ENCODE measurements around the gene CYSRT1.

Gene CYSRT1

DNA sequence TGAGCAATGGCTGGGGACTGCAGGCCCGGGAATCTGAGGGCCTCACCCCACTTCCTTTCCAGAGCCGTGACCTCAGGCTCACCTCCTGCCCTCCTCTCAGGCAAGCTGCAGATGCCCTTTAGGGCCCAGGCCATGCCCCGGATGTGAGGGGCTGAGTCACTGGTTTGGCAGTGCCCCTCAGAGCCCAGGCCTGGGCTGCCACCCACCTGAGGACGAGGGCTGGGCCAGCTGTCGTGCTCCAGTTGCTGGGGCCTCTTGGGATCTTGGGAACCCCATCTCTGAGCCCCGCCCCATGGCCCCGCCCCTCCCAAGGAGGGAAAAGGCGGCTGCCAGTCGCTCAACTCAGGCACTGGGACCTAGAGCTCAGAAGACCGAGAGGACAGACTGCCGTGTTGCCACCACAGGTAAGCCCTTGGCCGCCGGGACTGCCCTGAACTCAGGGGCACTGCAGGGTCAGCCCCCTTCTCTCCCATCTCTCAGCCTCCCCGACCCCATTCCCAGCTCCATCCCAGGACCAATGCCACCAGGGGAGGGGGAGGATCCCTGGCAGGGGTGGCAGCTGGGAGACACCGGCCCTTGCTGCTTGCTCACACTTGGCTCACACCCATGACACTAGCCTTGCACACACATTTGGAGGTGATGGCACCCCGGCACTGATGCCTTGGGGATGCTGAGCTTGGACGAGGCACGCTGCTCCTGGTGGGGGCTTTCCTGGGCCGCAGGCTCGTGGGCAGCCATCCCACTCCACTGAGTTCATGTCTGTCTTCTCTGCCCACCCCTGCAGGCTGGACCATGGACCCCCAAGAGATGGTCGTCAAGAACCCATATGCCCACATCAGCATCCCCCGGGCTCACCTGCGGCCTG is at the start of gene CYSRT1:
Gene CYSRT1 (plus strand): TSS at position 345 of the 865 bp plus-strand sequence. CDS start 448 bp downstream, at position 793.
- no peak for DNase-seq

DNA sequence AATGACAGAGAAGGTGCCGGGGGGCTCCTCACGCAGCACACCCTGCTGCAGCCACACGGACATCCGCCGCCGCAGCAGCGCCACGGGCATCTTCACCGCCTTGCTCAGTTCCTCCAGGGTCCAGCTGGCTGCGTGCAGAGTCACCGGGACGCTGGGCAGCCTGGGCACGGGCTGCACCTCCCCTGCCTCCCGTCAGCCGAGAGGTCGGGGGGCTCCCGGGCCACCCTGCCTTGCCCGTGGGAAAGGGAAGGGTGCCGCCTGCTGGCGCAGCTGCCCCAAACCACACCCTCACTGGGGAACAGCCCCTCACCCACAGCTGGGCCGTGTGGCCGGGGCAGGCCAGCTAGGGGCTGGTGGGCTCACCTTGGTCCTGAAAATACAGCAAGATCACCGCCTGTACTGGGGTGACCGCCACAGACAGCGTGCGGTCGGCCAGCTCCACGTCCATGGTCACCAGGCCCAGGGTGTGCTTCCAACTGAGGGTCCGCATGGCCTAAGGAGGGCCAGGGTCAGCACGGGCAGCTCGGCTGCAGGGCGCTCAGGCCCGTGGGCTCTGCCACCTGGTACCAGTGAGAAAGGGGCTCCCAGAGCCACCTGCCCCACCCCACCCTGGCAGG is 49.5 kb upstream of the CYSRT1 start:
- DNase-seq, result no peak

DNA sequence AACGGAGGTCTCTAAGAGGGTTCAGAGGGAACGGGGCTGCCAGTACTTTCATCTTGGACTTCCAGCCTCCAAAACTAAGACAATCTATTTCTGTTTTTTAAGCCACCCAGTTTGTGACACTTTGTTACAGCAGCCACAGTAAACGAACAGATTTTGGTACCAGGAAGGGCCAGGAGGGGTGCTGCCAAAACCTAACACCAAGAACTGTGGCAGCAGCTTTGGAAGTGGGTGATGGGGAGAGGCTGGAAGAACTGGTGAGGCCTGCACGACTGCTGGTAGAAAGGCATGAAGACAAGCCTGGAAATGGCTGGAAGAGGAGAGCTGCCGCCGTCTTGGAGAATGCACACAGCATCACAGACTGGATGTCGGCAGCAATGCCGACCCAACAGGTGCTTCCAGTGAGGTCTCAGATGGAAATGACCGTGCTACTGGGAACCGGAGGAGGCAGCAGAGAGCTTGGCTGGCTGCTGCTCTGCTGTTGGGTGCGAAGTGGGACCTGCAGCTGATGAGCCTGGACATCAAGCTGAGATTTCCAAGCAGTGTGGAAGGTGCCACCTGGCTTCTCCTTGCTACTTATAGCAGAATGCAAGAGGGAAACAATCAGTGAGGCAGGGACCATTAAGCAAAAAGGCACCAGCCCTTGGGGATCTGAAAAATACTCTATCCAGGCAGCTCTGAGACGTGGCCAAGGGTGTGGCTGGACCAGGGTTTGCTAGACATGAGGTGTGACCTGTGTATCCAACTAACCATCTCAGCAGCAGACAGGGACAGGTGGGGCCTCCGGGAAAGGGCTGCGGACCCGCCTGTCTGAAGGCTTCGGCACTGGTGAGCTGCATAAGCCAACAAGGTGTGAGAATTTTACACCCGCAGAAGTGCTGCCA is 48.4 kb upstream of the CYSRT1 start:
- peak; percentile 4 to 30 for DNase-seq

- no peak for DNase-seq
These were observed 46.6 kb upstream of the CYSRT1 start for GRCh38 chr9:137178201-137178938.

DNA sequence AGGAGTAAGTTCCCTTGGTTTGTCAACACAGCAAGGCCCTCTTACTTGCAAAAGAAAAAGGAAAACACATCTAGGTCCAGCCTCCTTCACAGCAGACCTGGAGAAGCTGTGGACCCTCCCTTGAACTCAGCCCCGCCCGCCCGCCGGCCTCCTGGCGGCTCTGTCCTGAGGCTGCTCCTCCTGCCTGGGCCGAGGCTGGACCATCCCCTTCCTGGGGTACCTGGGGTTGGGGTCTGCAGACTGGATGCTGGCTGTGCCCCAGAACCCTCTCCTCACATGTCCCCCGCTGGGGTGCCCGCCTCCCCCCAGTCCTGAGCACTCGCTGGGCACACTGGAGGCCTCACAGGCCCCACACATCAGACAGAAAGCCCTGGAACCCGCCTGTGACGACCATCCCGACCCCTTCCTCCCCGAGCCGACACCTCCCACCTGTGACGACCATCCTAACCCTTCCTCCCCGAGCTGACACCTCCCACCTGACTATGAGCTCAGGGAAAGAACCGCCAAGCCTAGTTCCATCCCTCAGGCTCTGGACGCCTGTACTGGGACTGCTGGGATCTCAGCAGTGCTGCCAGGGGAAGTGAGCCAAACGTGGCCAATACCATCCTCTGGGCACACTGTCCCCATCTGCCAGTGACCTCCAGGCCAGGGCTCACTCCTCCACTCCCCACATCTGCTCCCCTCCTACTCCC is 45.9 kb upstream of the CYSRT1 start:
- DNase-seq, result no peak

DNA sequence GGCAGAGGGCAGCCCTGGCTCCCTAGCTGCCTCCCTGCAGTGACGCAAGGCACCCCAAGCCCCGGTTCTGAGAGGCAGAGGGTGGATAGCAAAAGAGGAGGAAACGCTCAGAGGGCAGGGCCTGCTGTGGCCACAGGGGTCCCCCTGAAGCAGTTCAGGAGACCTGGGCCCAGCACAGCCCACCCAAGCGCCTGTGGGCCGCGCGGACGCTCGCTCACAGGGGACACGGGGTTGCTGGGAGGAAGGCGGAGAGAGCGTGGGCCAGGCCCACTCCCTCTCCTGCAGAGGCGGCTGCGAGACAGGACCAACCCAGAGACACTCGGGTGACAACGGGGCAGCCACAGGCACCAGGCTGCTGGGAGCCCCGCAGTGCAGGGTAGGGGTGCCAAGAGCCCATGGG is 45.2 kb upstream of the CYSRT1 start:
- DNase-seq, result no peak

GRCh38 chr9:137180491-137180890 is 44.5 kb upstream of the CYSRT1 start:
- no peak for DNase-seq

DNA sequence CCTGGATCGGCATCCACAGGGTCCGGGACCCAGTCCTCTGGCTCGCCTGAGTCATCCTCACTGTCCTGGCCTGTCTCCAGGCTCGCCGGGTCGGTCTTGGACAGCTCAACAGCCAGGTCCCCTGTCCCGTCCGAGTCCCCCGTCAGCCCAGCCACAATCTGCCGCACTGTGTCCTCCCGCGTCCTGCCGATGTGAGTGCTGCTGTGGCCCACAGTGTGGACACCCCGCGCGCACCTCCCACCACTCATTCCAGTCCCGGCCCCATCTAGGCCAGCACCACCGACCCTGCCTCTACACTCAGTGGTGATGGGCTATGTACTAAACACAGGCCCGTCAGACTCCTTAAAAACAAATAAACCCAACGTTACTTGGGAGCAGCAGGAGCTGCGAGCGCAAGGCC is 43.3 kb upstream of the CYSRT1 start:
- no peak for DNase-seq

DNA sequence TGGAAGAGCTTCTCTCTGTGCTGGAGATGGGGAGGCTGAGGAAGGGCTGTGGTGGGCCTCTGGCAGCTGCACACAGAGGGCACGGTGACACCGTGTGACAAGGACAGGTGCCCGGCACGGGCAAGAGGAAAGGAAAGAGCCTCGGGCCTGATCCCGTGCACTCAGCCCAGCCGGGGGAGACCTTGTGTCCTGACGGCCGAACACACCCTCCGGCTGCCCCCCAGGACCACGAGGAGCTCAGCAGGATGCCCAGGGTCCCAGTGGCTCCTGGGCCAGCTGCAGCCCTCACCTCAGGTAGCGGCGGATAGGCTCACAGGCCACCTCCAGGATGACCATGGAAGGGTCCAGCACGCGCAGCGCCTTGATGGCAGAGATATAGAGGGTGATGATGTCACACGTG is 42.1 kb upstream of the CYSRT1 start:
- no peak for DNase-seq

DNA sequence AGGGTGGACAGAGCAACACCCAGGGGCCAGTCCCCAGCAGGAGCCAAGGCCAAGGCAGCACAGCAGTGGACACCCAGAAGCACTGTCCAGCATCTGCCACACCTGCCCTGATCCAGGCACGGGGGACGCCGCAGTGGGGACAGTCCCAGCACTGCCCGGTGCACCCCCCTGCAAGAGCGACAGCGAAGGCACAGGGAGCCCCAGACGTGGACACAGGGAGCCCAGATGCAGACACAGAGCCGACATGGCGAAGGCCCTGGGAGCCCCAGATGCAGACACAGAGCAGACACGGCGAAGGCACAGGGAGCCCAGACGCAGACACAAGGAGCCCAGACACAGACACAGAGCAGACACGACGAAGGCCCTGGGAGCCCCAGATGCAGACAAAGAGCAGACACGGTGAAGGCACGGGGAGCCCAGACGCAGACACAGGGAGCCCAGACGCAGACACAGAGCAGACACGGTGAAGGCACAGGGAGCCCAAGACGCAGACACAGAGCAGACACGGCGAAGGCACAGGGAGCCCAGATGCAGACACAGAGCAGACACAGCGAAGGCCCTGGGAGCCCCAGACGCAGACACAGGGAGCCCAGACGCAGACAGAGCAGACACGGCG is 40.9 kb upstream of the CYSRT1 start:
- DNase-seq, result no peak

DNA sequence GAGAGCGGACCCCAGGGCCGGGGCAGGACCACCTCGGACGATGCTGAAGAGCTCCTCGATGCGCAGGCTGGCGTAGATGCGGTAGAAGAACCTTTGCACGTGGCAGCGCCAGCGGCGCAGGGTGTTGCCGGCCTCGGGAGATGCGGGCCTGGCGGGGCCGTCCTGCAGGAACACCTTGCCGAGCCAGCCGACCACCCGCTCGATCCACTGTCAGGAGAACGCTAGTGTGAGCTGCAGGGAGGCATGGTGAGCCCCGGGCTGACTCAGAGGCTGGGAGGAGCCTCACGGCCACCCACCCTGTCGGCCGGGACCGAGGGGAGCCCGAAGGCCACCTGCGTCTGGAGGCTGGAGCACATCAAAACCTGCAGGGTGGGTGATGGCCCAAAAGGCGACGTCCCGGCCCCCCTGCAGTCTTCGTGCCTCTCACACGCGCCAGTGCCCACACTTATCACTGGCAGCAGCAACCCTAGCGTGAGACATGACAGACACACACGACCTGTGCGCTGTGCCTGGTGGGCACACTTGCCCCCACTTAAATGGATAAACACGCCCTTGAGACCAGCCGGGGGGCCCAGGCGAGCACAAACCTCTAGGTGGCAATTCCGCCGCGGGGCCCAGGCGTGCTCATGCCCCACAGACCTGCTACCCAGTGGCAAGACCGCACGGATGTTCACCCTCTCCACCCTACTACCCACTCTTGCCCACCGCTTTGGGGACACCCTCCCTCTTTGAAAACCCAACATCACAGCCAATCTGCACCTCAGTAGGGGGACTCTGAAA is 39.9 kb upstream of the CYSRT1 start:
- DNase-seq, result no peak

GRCh38 chr9:137185921-137186320 is 39.1 kb upstream of the CYSRT1 start:
- no peak for DNase-seq

- no peak for DNase-seq
These were observed 38.6 kb upstream of the CYSRT1 start for GRCh38 chr9:137186385-137186784.

- no peak for DNase-seq
These were observed 37.6 kb upstream of the CYSRT1 start for GRCh38 chr9:137187386-137187785.

GRCh38 chr9:137188086-137188489 is 36.9 kb upstream of the CYSRT1 start:
- no peak for DNase-seq

DNA sequence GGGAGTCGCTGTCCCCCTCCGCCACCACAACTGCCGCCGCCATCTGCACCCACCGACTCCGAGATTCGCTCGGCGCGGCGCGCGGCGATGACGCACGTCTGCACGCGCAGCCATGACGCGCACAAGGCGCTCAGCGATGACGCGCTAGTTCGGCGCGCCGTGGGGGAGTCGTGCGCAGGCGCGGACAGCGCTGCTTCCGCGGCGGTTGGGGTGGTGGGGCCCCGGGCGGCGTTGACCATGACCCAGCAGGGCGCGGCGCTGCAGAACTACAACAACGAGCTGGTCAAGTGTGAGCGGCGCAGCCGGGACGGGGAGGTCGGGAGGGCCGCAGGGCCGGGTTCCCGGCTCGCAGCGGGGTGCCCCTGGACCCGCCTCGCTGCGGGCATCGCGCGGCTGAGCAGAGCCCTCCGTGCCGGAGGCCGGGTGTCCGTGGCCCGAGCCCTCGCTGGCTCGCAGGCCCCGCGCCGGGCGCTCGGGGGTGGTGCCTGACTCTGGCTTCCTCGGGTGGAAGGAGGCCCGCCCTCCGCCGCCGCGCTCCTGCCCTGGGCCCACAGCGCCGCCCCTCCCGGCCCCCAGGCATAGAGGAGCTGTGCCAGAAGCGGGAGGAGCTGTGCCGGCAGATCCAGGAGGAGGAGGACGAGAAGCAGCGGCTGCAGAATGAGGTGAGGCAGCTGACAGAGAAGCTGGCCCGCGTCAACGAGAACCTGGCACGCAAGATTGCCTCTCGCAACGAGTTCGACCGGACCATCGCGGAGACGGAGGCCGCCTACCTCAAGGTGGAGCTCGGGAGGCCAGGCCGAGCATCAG is 36.3 kb upstream of the CYSRT1 start, which contains the start of the genes ANAPC2 and SSNA1:
Gene ANAPC2 (minus strand): TSS at position 71 of the 807 bp plus-strand sequence. CDS start 28 bp downstream, at position 43.
Gene SSNA1 (plus strand): TSS at position 187 of the 807 bp plus-strand sequence. CDS start 51 bp downstream, at position 238.
- peak; percentile 87 to 95 for DNase-seq

- no peak for DNase-seq
These were observed 35.4 kb upstream of the CYSRT1 start for GRCh38 chr9:137189297-137190295.

DNA sequence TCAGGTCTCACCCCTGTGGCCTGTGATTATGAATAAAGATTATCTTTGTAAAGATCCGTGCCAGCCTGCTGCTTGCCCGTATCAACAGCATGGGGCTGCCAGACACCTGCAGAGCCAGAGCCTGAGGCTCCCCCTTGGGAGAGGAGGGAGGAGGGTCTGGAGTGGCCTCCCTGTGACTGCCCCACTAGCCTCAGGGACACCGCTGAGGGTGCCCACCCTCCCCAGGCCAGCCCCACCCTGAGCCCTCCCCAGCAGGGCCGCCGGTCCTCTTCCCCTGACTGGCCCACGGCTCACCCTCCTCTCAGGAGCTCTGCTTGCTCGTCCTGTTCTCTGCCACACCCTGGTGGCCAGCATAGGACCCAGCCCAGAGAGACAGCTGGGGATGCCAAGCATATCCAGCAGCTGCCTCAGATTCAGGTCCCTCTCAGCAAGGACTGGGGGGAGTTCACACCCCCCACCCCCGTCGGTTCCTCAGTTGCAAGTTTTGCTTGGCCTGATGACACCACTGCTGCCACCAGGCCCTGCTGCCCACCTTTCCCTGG is 34.6 kb upstream of the CYSRT1 start:
- DNase-seq, result no peak
